ENCODE measurements around the gene MYL7.
"Not testable (repeated sequence)": the region's sequence is repeated elsewhere in the genome, so short reads cannot be mapped to it uniquely, and the experiment has no call there.

The MYL7 gene

DNA sequence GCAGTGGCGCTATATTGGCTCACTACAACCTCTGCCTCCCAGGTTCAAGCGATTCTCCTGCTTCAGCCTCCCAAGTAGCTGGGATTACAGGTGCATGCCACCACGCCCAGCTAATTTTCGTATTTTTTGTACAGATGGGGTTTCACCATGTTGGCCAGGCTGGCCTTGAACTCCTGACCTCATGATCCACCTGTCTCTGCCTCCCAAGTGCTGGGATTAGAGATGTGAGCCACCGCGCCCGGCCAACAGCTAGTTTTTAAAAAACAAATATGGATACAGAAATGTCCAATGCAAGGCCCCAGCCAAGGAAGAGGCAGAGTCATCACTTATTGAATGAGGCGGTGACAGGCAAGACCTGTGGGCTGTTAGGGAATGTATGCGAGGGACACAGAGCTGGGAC lies 30.8 kb upstream of the MYL7 start:
- not testable (repeated sequence) for DNase-seq (ENCODE audit: low spot score)

DNA sequence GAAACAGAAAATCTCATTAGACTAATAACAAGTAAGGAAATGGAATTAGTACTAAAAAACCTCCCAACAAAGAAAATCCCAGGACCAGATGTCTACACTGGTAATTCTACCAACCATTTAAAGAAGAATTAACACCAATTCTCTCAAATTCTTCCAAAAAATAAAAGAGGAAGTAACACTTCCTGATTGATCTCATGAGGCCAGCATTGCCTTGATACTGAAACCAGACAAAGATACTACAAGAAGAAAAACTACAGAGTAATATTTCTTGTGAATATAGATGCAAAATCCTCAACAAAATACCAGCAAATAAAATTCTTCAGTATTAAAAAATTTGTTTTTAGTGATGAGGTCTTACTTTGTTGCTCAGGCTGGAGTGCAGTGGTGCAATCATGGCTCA lies 26.8 kb upstream of the MYL7 start:
- no peak for DNase-seq (ENCODE audit: low spot score)

DNA sequence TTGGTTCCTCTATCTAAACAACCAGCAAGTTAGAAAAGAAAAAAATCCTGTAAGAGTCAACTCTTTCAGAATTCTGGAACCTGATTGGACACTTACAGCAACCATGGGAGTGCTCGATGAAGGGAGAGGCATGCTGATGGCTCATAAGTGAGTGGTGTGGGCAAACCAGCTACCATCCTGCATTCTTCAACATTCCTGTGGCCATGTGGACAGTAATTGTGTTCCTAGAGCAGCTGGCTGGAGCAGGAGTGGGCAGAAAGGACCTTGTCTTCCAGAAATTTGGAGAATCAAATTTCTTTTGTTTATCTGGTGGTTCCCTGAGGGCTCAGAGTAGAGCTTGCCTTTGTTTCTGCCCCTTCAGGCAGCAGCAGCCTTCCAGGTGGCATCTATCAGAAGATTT lies 22.5 kb upstream of the MYL7 start:
- DNase-seq (ENCODE audit: low spot score) = no peak

DNA sequence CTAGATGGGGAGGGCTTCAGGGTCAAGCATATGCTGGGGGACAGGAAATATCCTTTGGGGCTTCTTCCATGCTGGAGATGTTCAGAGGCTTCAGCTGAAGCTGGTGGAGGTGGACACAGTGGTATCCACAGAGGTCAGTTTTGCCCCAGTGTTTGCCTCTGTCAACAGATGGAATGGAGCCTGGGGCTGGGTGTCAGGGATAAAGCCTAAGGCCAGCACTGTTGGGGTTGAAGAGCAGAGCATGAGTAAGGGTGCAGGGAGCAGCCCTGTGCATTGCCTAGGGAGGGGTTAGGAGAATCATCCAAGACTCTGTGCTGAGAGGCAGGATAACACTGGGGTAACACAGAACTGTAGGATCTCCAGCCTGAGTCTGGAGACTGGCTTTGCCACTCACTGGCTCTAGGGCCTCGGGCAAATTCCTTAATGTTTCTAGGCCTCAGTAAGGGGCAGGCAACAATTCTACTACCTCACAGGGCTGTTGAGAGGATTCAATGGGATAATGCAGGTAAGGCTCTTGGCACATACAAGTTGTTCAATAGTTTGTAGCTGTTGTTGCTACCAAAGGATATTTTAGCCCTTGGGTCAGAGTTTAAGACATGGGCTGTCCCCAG lies 21.8 kb upstream of the MYL7 start:
- DNase-seq (ENCODE audit: low spot score) = no peak

DNA sequence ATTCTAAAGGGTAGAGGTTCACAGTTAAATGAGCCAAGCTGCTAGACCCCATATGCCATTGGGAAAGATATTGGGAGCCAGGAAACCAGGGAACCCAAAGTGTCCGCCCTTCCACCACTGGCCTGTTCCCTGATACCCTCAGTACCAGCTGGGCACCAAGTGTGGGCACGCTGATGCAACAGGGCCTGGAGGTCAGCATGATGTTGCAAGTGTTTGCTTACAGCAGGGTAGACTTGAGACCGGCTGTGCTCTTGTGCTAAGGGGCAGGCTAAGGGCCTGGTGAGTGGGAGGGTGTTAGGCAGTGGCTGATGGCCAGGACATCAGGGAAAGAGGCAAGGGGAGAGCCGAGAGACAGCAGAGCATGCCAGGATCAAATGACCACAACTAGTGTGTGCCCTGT lies 21.0 kb upstream of the MYL7 start:
- no peak for DNase-seq (ENCODE audit: low spot score)

DNA sequence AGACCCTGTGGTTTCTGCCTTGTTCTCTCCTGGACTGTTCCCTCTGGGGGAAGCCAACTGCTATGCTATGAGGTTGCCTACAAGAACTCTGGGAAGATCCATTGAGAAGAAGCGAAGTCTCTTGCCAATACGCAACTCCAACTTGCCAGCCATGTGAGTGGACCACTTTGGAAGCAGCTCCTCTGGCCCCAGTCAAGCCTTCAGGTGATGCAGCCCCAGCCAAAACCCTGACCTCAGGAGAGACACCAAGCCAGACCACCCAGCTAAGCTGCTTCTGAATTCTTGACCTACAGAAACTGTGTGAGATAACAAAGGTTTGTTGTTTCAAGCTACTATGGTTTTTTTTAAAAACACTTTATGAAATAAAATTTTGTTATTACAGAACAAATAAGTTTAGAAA lies 20.2 kb upstream of the MYL7 start:
- no peak for DNase-seq (ENCODE audit: low spot score)

DNA sequence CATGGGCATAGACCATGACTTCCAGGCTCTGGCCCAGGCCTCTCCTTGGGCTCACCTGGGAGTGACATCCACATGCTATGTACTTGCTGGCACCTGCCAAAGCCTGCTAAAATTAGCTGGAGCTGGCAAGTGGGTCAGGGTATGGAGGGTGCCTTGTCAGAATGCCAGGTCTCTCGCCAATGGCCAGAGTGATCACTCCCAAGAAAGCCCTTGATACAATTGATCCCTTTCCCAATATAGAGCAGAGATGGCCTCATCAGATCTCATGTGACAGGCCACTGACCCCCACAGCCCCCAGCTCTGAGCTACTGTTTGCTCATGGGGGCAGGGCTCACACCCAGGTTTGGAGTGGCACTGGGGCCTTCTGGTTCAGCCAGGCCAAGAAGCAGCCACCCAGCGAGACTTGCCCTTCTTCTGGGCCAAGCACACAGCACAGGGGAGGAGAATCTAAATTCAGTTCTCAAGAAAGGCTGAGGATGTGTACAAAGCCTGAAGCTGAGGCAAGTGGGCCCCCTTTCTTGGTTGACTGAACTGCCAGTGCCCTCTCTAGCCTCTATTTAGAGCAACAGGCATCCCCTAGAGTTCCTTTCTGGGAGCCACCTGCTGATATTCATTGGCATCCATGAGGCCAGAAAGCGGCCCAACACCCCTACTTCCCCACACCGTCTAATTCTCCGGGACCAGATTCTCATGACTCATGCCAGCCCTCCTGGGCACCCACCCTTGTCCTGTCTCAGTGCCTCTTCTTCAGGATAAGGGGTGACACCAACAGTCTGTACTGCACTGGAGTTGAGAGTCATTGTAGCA lies 18.9 kb upstream of the MYL7 start:
- DNase-seq (ENCODE audit: low spot score) = peak; percentile 84

DNA sequence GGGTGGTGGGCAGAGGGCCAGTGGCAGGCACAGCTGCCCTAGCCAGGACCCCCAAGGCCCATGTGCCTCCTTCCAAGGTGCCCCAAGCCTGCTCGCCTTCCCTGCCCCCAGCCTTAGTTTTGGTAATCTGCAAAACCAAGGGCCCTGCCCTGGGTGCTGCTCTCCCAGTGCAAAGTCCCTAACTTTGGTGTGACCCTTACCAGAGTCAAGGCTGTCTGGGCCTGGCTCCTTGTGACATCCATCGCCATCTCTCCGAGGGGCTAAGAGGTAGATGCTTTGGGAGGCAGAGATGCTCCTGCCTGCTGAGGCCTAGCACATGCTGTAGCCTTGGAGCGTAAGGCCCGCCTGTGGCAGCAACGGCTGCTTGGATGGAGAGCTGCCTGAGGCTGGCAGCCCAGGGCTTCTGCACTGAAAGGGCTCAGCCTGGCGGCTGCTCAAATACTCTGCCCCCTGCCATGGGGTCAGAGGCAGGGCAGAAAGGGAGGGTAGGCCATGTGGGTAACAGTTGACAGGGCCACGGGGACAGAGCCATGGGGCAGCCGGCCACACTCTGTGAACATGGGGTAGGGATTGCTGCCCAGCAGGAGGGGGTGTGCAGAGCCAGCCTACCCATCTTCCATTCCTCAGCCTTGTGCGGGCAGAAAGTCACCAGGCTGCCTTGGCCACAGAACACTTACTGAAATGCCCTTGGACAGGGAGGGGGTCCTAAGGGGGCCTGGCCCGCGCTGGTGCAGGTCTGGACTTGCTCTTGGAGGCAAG lies 17.9 kb upstream of the MYL7 start:
- no peak for DNase-seq (ENCODE audit: low spot score)

DNA sequence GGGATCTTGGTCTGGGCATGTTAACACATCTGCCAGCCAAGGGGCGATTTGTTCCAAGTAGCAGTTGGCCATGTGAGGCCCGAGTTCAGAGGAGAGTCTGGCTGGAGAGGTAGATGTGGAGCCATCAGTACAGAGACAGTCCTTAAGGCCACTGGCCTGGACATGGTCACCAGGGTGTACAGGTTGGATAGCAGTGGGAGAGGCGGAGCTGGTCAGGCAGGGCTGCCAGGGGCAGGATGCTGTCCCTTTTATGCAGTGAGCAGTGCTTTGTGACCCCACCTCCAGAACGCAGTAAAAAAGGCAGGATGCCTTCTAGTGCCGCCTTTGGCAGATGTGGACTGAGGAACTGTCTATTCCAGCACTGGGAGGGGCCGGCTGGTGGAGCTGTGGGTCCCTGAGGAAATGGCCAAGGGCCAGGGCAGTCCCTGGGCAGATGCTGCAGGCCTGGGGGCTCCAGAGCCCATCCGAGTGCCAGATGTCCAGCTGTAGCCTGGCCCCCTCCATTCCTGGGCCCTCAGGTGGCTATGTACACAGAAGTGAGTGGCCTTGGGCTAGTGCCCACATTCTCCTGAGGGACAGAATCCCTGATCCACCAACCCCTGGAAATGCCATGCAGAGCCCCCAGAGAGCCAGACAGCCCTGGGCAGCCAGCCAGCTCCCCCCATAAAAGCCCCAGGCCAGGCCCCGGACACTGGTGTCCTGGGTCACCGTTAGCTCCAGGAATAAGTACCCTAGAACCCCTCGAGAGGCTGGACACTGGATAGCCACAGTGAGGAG lies 17.2 kb upstream of the MYL7 start:
- DNase-seq (ENCODE audit: low spot score) = no peak

DNA sequence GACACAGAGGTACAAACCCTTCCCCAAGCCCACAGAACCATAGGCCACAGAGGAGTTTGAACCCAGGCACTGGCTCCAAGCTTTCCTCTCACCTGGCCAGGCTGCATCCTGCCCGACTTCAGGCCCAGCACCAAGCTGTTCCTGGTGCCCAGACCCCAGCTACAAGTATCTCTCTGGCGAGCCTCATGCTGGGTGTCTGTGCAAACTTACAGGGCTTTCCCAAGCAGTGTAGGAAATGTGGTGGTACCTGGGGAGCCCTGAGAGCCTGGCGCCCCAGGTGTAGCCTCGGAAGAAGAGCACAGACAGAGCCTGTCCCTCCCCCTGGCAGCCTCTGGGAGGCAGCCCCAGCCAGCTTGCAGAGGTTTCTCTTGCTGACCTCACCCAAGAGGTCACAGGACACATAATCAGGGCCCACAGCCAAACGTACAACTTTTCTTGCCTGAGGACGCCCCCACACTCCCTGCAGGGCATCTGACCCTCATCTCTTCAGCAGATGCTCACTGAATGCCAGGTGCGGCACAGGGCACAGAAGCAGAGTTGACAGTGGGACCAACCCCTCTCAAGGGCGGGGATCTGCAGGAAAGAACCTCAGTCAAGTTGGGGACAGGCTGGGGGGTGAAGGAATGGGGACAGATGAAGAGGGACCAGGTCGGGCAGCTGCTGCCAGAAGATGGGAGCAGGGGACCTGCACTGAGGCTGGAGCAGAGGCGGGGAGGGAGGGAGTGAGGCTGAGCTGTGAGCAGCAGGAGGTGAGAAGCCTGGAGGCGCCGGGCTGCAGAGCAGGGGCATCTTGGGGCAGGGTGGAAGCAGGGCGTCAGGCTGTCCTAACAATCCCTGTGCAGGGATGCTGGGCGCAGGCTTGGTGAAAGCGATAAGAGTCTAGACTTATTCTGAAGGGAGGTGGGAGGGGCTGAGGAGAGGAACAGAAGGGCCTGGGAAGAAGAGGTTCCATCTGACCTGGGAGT lies 16.3 kb upstream of the MYL7 start:
- DNase-seq (ENCODE audit: low spot score) = no peak

DNA sequence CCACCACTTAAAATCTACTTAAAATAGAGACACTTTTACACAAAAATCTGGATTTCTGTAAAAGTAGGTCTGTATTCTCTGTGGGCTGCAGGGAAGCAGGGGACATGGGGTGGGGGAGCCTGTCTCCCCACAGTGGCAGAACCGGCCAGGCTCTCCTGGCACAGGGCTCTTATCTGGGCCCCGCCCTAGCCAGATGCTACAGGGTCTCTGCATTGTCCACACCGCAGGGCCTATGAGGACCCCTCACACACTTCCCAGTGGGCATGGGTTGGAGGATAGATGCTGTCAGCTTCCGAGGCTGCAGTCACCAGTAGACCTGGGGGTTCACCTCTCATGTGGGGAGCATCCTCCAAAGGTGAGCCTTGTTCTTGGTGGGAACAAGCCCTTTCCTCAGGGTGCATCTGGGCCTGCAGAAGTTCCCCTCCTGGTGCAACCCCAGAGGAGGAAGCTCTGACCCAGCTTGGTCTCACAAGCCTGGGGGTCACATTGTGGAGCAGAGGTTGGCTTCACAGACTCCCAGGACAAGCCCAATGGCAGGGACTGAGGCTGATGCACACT lies 15.4 kb upstream of the MYL7 start:
- no peak for DNase-seq (ENCODE audit: low spot score)

DNA sequence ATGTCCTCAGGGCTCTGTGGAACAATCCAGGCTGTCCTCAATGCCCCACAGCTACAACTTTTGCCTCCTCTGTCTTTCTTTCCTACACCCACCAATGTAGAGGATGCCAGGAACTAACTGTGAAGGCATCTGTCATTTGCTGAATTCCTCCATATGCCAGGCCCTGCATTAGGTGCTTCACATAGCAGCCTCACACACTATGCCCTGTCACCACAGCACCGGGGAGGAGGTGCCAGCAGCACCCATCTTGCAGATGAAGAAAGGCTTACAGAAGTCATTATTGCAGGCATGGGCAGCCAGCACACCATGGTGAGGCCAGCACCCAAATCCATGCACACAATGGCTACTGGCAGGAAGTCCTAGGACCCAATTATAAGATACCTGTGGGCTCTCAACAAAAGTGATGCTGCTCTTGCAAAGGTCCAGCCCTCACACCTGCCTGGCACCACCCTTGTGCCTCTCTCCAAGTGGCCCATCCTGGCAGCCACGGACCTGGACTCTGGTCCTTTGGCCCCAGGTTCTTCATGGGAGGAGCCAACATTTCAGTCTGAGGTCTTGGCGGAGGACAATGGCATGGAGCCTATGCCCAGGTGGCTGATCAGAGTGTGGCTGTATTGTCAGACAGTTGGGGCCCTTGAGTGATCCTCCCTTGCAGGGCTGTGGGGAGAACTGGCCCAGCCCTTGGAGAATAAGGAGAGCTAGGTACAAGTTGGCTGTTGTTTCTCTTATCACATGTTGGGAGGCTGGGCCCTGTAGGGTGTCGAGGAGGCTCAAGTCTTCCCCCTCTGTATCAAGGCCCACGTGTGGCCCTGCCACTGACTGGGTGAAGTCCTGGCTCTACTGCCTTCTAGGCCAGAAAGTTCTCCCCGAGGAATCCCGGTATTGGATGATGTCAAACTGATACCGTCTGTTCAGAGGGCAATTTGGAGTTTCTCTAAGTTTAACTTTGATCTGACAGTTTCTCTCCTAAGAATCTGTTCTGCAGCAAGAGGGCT lies 14.4 kb upstream of the MYL7 start:
- peak; percentile 94 for DNase-seq (ENCODE audit: low spot score)

DNA sequence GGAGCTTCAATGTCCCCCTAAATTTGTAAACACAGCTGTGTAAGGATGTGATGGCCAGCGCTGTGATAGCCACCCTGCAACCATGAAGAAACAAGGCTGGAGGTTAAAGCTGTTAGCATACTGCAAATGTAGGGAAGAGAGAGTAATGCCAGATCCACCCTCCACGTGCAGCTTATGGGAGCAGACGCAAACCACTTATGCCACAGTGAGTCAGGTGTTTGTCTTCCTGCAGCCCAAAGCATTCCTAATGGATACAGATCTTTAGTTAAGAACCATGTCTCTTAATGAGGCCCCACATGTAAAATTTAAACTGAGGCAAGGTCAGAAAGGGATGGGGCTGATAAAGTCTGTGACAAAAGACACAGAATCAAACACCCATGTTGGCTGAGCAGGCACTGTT lies 13.6 kb upstream of the MYL7 start:
- peak; percentile 52 for DNase-seq (ENCODE audit: low spot score)

DNA sequence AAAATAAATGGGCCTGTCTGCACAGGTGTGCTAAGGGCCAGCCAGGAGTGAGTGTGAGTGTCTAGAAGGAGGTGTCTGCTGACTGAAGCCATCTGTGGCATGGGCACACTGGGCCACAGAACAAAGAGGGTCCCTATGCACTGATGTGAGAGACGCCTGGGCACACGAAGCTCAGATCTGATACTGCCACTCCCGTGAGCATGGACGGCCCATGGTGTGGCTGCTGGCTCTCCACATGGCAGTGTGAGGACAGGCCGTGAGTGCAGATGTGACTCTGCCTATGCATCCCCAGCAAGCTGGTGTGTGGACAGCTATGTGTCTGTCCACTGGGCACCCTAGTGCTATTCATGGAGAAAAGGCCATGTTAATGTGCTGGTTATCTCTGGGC lies 12.8 kb upstream of the MYL7 start:
- DNase-seq (ENCODE audit: low spot score) = no peak

DNA sequence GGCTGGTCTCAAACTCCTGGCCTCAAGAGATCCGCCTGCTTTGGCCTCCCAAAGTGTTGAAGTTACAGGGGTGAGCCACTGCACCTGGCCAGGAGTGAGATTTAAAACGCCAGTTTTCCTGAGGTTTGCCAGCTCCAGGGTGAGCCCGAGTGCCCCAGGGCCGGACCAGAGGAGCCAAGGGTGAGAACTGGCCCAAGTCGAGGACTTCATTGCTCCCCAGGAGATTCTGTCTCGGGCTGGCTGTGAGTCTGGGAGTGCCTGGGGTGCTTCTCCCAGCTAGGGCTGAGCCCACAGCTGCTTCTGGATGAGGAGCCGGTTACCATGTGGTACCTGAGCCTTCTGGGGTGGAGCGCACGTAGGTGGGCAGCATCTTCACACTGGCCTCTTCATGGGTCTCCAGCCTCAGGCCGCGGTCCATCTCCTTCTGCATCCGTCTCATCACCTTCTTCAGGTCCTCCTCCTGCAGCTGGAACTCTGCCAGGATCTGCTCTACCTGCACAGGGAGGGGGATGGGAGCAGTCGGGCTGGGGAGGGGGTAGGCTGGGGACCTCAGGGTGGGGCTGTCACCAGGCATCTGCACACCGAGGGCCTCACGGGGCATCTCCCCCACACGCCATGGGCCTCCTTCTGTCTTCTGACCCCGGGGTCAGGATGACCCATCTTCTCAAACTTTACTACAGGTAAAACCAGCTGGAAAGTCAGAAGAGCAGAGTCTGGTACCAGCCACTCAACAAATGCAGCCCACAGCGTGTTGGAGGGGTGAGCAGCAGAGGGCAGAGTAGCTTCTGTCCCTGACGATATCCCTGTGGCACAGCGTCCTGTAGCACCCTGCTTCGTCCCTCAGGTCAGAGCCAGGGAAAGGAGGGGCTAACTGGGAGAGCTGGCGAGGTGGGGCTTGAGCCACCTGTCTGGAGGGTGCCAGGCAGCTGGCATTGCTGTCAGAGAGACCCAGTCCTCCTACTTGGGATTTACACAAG lies 12.1 kb upstream of the MYL7 start:
- DNase-seq (ENCODE audit: low spot score) = no peak

DNA sequence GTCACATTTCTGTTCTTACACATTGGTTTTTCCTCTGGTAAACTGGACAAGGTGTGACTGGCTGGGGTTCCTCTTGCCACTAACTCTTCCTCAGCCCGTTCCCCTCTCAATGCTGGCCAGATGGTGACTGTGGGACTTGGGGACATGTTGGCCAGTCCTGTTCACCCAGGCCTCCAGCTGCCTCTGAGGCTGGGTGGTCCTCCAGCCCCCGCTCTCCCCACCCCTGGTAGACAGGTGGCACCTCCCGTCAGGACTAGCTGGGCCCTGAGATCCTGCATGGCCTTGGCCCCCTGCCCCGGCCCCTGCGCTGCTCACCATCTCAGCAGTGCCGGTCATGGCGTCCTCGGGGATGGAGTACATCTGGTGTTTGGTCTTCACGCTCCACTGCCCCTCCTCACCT lies 10.8 kb upstream of the MYL7 start:
- no peak for DNase-seq (ENCODE audit: low spot score)

DNA sequence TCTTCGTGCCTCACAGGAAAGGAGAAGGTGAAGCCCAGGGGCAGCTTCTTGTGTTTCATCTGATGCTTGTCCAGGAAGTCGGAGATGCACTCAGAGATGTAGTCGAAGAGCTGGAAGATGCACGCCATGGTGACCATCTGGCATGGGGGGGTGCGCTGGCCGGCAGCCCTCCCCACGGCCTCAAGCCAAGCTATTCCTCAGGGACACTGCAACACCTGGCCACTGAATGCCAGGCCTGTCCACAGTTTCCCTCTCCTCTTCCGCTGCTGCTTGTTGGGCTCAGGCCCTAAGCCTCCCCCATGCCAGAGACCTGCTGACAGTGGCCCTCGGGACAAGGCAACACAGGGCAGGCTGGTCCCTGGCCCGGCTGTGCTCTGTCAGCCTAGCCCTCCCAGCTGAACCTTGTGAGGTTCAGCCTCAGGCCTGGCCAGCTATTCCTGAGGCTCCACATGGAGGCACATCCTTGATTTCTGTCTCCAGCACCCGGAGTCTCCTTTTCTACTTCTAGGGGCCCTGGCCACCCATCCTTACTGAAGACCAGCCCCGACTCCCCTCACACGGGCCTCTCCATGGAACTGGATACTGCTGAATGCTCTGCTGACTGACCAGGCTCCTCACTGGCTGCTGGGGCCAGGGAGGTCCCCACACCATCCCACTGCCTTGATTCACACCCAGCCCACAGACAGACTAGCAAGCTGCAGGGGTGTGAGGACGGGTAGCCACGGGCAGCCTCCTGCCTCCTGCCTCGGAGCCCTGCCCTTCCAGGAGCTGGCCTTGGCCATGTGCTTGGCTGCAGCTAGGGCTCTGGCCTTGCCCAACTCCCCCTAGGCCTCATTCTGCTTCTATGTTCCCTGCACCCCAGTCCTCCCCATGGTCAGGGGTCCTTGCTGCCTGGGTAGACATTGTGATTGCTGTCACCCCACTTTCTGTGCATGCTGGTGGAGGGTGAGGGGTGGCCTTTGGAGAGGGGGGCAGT lies 10.1 kb upstream of the MYL7 start:
- DNase-seq (ENCODE audit: low spot score) = peak; percentile 51

Measured in cerebellar cortex (tissue), 1 donor.